ENCODE results near the gene STK24.

Gene STK24

GRCh38 chr13:98536729-98537128 lies 40.2 kb downstream of the STK24 start:
- H3F3A ChIP-seq (ENCODE audit: insufficient read depth): no peaks in the 10 kb centered on the region
- no peak overlapping the region for H3K4me3 ChIP-seq (ENCODE audit: insufficient read depth, low read length, poor library complexity, severe bottlenecking)
- H3K27ac ChIP-seq (ENCODE audit: low read depth, low read length): no peak overlapping the region
- peaks cover 9% of the 10 kb centered on the region; the same call in 1 of the 2 replicates for H4K20me1 ChIP-seq (ENCODE audit: low read depth, low read length)
- no peaks in the 10 kb centered on the region for H3K9me2 ChIP-seq (replicated peaks; ENCODE audit: insufficient read depth, low read length)
- H3K79me2 ChIP-seq (ENCODE audit: insufficient read depth, low read length): peaks cover 62% of the 10 kb centered on the region
- no peak overlapping the region for H3K9ac ChIP-seq (ENCODE audit: low read length)
- H3K27me3 ChIP-seq (ENCODE audit: low read length): no peaks in the 10 kb centered on the region
- no peaks in the 10 kb centered on the region for H3K36me3 ChIP-seq (ENCODE audit: low read length)
- no peaks in the 10 kb centered on the region for H3K9me3 ChIP-seq (ENCODE audit: insufficient read depth, low read length)
- H3K4me2 ChIP-seq (ENCODE audit: low read depth, low read length, poor library complexity, severe bottlenecking): no peak overlapping the region
- no peak overlapping the region for H2AFZ ChIP-seq (ENCODE audit: low read depth, low read length, severe bottlenecking)
- TF ChIP-seq EZH2phosphoT487 (conservative IDR thresholded peaks at IDR 0.05; ENCODE audit: low read length) (no peak), CTCF (IDR thresholded peaks at IDR 0.05; ENCODE audit: insufficient read depth, low read length, poor library complexity, severe bottlenecking) (no peak)

DNA sequence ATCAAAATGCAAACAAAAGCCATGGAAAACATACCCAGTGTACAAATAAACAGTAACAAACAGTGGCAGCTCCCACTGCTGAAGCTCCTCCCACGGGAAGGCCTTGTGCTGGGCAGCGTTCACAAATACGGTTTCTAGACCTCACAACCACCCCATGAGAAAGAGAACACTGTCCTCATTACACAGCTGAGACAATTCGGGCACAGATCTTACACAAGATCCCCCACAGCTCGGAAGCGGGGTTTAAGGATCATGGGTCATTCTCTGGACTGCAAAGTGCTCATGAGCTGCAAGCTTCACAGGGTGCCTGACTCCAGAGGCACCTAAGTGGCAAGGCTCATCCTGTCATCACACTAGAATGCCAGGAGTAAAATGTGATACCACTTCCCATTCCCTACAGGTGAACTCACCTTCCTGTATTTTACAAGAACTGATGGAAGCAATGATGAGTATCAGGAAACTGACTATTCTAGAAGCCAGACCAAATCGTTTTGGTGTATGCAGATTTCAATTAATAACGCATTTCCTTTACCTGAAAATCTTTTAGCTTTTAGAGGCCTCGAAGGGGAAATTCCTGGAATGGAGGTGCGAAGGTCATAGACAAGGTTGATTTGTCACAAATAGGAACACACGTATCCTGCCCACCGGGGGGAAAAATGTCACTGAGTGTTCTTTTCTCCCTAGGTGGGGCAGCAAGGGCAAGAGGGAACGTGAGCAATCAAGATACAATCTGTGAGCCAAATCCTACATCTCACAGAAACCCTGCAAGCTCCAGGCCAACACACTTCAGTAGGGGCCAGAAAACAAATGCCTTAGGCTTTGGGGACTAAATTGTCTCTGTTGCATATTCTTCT lies 41.2 kb downstream of the STK24 start:
- H3K36me3 ChIP-seq (ENCODE audit: low read length): no peaks in the 10 kb centered on the region
- H3F3A ChIP-seq (ENCODE audit: insufficient read depth): no peaks in the 10 kb centered on the region
- no peak overlapping the region for H3K4me3 ChIP-seq (ENCODE audit: insufficient read depth, low read length, poor library complexity, severe bottlenecking)
- no peaks in the 10 kb centered on the region for H3K9me2 ChIP-seq (replicated peaks; ENCODE audit: insufficient read depth, low read length)
- H3K79me2 ChIP-seq (ENCODE audit: insufficient read depth, low read length): peaks cover 62% of the 10 kb centered on the region
- no peak overlapping the region for H2AFZ ChIP-seq (ENCODE audit: low read depth, low read length, severe bottlenecking)
- H3K27ac ChIP-seq (ENCODE audit: low read depth, low read length): no peak overlapping the region
- H3K27me3 ChIP-seq (ENCODE audit: low read length): no peaks in the 10 kb centered on the region
- no peak for TF ChIP-seq CTCF (IDR thresholded peaks at IDR 0.05; ENCODE audit: insufficient read depth, low read length, poor library complexity, severe bottlenecking)
- TF ChIP-seq EZH2phosphoT487 (conservative IDR thresholded peaks at IDR 0.05; ENCODE audit: low read length): no peak
- peaks cover 9% of the 10 kb centered on the region; the same call in 1 of the 2 replicates for H4K20me1 ChIP-seq (ENCODE audit: low read depth, low read length)
- H3K9ac ChIP-seq (ENCODE audit: low read length): no peak overlapping the region
- H3K4me2 ChIP-seq (ENCODE audit: low read depth, low read length, poor library complexity, severe bottlenecking): no peak overlapping the region
- no peaks in the 10 kb centered on the region for H3K9me3 ChIP-seq (ENCODE audit: insufficient read depth, low read length)

GRCh38 chr13:98534821-98535220 lies 42.1 kb downstream of the STK24 start:
- Histone ChIP-seq H3K9ac (ENCODE audit: low read length) (no peak overlapping the region), H3K9me3 (ENCODE audit: insufficient read depth, low read length) (no peaks in the 10 kb centered on the region), H3F3A (ENCODE audit: insufficient read depth) (no peaks in the 10 kb centered on the region), H3K27me3 (ENCODE audit: low read length) (no peaks in the 10 kb centered on the region), H4K20me1 (ENCODE audit: low read depth, low read length) (peaks cover 12% of the 10 kb centered on the region; the same call in 1 of the 2 replicates), H3K4me3 (ENCODE audit: insufficient read depth, low read length, poor library complexity, severe bottlenecking) (no peak overlapping the region), H3K27ac (ENCODE audit: low read depth, low read length) (no peak overlapping the region), H3K9me2 (replicated peaks; ENCODE audit: insufficient read depth, low read length) (no peaks in the 10 kb centered on the region), H3K36me3 (ENCODE audit: low read length) (no peaks in the 10 kb centered on the region), H2AFZ (ENCODE audit: low read depth, low read length, severe bottlenecking) (no peak overlapping the region), H3K79me2 (ENCODE audit: insufficient read depth, low read length) (peaks cover 59% of the 10 kb centered on the region), H3K4me2 (ENCODE audit: low read depth, low read length, poor library complexity, severe bottlenecking) (no peak overlapping the region)
- TF ChIP-seq CTCF (IDR thresholded peaks at IDR 0.05; ENCODE audit: insufficient read depth, low read length, poor library complexity, severe bottlenecking) (no peak), EZH2phosphoT487 (conservative IDR thresholded peaks at IDR 0.05; ENCODE audit: low read length) (no peak)

All from SU-DHL-6 (cell line).